Epithelial cell of proximal tubule (primary cell): ENCODE measurements around the gene OR9Q1. TPM values are rescaled to one million over a fixed set of nuclear protein-coding genes. Genes with fewer than 3 reads are reported as not detected.

Source experiments
- DNase-seq: peaks from one replicate; pipeline ENCODE4 v3.0.0-alpha.2; 2011; ENCODE audit warnings: low read depth
- H3K4me3 ChIP-seq: 2 replicates; pipeline ENCODE4 v1.5.1; 2011; ENCODE audit warnings: low read depth, mild to moderate bottlenecking, low read length
- total RNA-seq: library from RNA; depleted of rRNA; stranded (reverse); fragments of >200 nt; gene quantifications from 2 replicates; pipeline ENCODE4 v1.2.3, GENCODE V29; 2015
- TF ChIP-seq, protein P1 (sequence below): conservative IDR thresholded peaks from 2 replicates; pipeline ENCODE4 v1.5.1; 2012; ENCODE audit warnings: low read depth, mild to moderate bottlenecking, low read length

OR9Q1 gene, protein sequence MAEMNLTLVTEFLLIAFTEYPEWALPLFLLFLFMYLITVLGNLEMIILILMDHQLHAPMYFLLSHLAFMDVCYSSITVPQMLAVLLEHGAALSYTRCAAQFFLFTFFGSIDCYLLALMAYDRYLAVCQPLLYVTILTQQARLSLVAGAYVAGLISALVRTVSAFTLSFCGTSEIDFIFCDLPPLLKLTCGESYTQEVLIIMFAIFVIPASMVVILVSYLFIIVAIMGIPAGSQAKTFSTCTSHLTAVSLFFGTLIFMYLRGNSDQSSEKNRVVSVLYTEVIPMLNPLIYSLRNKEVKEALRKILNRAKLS
- total RNA-seq: not detected in 2 replicates

DNA sequence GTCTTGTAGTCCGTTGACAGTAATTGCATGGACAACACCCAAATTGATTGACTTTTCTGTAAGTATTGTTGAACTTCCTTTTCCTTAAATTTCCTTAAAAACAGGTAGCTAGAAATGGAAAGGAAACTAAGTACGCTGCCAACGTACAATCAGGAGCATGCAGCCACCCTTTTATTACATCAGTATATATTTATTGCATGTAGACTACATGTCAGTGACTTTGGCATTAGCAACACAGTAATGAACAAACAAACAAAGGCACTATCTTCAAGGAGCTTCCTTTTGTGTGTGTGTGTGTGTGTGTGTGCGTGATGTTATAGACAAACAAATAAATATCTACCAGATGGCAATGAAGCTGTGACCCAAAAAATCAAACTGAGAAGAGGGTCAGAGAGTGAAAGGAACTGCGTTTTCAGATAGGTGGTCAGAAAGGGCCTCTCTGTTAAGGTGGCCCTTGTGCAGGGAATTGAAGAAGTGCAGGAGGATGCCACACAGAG lies at the start of gene OR9Q1:
Gene OR9Q1, plus strand, starts transcription at position 447 of the 497 bp plus-strand sequence. CDS start 155,564 bp downstream, outside the sequence.
- TF ChIP-seq, protein P1, sequence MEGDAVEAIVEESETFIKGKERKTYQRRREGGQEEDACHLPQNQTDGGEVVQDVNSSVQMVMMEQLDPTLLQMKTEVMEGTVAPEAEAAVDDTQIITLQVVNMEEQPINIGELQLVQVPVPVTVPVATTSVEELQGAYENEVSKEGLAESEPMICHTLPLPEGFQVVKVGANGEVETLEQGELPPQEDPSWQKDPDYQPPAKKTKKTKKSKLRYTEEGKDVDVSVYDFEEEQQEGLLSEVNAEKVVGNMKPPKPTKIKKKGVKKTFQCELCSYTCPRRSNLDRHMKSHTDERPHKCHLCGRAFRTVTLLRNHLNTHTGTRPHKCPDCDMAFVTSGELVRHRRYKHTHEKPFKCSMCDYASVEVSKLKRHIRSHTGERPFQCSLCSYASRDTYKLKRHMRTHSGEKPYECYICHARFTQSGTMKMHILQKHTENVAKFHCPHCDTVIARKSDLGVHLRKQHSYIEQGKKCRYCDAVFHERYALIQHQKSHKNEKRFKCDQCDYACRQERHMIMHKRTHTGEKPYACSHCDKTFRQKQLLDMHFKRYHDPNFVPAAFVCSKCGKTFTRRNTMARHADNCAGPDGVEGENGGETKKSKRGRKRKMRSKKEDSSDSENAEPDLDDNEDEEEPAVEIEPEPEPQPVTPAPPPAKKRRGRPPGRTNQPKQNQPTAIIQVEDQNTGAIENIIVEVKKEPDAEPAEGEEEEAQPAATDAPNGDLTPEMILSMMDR: no peak
- no peak for DNase-seq
- no peak within 1 kb of the TSS for H3K4me3 ChIP-seq

DNA sequence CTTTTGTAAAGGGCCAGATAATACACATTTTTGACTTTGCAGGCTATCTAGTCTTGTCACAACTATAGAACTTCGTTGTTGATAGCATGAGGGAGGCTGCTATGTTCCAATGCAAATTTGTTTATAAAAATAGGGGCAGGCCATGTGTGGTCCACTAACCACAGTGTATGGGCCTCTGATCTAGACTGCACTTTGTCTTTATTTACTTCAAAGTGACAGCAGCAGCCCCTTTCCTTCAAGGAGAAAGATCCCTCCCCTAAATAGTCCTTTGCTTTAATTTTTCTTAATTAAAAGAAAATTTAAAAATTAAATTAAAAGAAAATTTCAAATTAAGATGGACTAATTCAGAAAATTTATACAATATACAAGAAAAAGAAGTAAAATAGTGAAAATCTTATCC lies 49.5 kb upstream of the OR9Q1 start:
- no peak for DNase-seq
- TF ChIP-seq, protein P1: no peak
- no peak overlapping the region for H3K4me3 ChIP-seq

DNA sequence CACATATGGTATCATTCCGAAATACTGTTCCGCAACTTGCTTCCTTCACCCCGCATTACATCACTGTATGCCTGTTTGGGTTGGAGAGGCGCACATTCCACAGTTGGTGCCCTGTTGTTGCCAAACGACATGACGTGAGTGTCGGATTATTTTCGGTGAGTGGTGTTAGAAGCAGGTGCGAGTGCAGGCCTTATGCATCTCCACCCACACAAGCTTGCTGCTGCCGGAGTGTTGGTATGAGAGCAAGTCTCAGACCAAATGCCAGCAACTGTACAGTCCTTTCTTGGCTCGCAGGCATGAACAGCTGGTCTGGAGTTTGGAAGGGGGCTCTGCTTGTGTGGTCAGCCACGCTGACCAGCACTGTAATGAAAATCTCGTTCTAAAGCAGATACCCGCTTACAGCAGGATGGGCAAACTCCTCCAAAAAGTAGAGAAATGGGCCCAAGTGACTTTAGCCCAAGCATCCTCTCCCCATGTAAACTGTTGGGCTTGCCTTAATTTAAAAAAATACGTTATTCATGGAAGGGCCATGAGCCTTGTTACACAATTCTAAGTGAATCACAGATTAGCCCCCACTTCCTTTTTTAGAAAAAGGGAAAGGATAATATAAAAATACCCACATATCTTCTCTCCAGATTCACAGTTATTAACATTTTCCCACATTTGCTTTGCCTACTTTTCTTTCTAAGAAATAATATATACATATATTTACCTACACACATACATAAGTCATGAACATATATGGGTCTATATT lies 48.7 kb upstream of the OR9Q1 start:
- TF ChIP-seq, protein P1: no peak
- no peak overlapping the region for H3K4me3 ChIP-seq
- no peak for DNase-seq

DNA sequence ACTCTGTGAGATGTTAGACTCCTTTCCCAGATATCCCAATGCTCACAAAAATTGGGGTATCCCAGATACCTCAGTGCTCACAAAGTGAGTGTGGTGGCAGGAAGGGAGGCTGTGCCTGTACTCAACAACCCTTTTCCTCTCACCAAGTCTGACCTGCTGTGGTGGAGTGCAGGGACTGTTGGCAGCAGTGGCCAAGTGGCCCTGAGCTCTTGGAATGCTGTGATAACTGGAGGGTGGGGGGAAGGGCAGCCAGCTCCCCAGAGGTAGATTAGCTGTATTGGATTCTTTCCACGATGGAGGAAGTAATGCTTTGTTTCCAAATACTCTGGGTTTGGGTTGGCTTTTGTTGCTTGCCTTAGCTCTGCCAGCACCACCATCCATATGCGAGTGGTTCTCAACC lies 46.0 kb upstream of the OR9Q1 start:
- TF ChIP-seq, protein P1: no peak
- no peak overlapping the region for H3K4me3 ChIP-seq
- no peak for DNase-seq

DNA sequence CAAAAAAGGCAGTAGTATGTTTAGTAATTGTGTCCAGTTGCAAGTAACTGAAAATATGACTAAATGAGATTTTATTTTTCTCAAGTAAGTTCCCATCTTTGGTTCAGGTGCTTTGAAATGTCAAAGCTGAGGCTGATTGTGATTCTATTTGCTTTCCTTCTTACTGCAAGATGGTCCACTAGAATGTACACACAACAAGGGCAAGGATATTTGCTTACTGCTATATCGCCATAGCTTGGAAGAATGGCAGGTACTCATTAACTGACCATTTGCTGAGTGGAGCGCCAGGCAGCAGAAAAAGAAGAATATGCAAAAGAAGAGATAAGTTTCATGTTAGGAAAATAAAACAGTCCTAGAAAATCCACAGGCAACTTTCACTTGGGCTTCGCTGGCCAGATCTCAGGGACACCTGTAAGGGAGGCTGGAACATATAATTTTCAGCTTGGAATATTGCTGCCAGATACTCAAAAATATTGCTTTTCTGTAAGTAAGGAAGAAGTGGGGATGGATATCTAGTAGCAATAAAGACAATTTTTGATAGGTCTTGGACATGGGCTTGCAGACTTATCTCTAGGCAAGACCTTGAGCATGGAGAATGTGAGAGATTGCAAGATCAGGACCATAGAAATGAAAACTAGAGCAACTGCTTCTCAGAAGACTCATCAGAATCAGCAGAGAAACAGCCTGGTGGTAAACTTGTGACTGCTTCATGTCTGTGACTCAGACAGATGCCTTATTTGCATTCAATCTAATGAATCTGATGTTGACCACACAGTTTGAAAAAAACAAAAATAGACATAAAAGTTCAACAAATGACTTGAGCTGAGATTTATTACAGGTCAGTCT lies 44.8 kb upstream of the OR9Q1 start:
- DNase-seq: peak; percentile 76
- TF ChIP-seq, protein P1: no peak
- H3K4me3 ChIP-seq: no peak overlapping the region

DNA sequence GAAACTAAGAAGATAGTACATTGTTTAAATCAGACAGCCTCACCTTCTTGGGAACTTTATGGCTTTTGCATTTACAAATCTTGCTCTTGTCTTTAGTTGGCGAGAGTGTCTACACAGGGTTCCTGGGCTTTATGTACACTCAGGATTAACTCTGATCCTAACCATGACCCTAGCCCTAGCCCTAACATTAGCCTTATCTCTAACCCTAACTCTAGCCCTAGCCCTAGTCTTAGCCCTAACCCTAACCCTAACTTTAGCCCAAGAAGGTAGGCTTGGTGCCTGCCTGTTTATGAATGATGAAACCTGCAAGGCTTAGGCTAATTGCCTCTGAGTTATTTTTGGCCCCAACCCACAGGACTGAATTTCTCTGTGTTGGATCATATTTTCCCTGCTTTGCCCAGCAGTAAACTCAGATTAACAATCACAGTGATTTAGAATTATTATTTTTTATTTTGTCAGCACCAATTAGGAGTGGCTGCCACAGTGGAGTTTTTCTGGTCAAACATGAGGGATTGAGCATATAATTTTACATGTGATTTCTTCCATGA lies 44.1 kb upstream of the OR9Q1 start:
- no peak overlapping the region for H3K4me3 ChIP-seq
- TF ChIP-seq, protein P1: no peak
- no peak for DNase-seq
